Measurements from ENCODE around the gene RAMACL.

The RAMACL gene

DNA sequence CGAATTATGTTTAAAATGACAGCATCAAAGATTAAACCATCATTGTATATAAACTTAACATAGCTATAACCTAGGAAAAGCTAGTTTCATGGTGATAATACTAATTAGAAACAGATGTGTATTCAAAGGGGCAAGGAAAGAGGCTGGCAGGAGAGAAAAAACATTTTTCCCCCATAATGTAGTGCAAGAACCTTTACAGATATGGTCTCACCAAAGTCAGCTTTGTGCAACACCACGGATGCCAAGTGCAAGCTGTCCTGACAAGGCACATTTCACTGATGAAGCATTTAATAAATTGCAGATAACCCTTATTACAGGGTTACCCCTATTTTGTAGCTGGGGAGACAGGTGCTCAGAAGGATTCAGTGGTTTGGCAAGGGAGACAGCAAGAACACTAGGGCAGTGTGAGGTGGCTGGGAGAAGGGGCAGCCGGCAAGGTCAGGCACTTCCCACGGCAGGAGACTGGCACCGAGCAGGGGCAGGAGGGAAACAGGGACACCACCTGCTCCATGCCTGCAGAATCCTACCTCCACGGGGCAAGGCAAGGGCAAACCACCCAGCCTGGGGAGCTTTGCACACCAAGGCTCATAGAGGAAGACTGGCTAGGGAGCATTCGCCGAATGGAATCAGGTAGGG lies 34.1 kb upstream of the RAMACL start:
- Histone ChIP-seq H3K4me3 (no peak overlapping the region), H3K9me3 (no peaks in the 10 kb centered on the region), H3K27ac (peak overlapping the region; percentile 8 to 53), H3K36me3 (peaks cover 0 to 4% (median 0%) of the 10 kb centered on the region in 3 donors), H3K4me1 (peaks cover 0 to 51% (median 21%) of the 10 kb centered on the region in 4 donors), H3K27me3 (no peaks in the 10 kb centered on the region)
- intact Hi-C loops (cut with DNase I; ENCODE audit: low total_unique reads), result loop anchor here (2.0 kb wide), 1 partner anchor 378 kb away; the partner anchor contains the start of gene CEP43
- no peak for DNase-seq
- TF ChIP-seq, protein P1, sequence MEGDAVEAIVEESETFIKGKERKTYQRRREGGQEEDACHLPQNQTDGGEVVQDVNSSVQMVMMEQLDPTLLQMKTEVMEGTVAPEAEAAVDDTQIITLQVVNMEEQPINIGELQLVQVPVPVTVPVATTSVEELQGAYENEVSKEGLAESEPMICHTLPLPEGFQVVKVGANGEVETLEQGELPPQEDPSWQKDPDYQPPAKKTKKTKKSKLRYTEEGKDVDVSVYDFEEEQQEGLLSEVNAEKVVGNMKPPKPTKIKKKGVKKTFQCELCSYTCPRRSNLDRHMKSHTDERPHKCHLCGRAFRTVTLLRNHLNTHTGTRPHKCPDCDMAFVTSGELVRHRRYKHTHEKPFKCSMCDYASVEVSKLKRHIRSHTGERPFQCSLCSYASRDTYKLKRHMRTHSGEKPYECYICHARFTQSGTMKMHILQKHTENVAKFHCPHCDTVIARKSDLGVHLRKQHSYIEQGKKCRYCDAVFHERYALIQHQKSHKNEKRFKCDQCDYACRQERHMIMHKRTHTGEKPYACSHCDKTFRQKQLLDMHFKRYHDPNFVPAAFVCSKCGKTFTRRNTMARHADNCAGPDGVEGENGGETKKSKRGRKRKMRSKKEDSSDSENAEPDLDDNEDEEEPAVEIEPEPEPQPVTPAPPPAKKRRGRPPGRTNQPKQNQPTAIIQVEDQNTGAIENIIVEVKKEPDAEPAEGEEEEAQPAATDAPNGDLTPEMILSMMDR (IDR thresholded peaks at IDR 0.05), result no peak

DNA sequence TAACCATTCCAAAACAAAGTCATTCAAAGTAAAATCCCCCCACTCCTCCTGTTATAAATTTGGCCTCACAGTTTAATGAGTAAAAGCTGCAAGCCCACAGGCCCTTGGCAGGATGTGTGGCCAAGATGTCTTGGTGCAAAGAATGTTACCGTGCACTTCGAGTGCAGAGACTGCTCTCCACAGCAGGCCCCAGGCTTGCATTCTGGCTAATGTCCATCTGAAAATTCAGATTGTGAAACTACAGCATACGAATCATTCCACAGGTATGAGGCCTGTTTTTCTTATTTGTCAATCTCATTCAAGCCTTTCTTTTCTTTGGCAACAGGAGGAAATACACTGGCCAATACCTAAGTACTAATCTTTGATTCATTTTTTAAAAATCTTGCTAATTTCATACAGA lies 33.4 kb upstream of the RAMACL start:
- DNase-seq, result no peak
- Histone ChIP-seq H3K27me3 (no peaks in the 10 kb centered on the region), H3K27ac (peak overlapping the region; percentile 48 to 53), H3K4me1 (peaks cover 0 to 48% (median 21%) of the 10 kb centered on the region in 4 donors), H3K36me3 (peaks cover 0 to 4% (median 0%) of the 10 kb centered on the region in 3 donors), H3K9me3 (no peaks in the 10 kb centered on the region), H3K4me3 (no peak overlapping the region)
- intact Hi-C loops (cut with DNase I; ENCODE audit: low total_unique reads), result loop anchor here (2.0 kb wide), 1 partner anchor 379 kb away; the partner anchor contains the start of gene CEP43
- TF ChIP-seq, protein P1 (IDR thresholded peaks at IDR 0.05), result no peak

DNA sequence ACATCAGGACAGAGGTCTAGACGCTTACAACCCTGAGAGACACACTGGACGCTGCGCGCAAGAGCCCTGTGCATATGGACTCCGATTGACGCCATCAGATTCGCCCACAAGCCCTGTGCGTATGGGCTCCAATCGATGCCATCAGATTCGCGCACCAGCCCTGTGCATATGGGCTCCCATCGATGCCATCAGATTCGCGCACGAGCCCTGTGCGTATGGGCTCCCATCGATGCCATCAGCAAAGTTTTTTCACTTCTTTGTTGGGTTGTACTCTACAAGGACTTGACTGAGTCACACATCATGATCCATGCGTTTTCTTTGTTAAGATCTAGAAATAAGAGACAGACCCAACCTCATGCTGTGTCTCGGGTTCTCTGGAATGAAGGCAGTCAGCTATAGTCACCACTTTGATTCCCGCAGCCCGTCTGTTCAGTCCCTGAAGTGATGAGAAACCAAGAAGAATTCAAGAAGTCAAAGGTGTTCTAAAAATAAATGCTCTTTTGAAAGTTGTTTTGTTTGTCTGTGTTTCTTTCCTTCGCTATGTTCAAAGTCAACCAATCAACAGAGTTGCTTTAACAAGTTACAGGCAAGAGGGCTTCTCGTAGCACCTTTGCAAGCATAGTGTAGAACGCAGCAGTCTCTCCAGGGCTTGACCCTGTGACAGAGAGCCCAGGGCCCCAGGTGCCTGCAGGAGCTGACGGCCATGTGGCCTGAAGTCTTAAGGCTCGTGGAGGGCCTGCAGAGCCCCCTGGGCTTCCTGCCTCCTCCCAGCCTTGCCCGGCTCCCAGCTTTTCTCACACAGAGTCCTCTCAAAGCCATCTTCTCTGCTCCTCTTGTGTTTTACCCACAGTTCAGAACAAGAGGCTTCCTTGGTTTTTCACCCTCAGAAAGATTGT lies 32.6 kb upstream of the RAMACL start:
- TF ChIP-seq, protein P1 (IDR thresholded peaks at IDR 0.05), result no peak
- H3K4me1 ChIP-seq, result peaks cover 0 to 42% (median 21%) of the 10 kb centered on the region in 4 donors
- H3K27ac ChIP-seq, result peak overlapping the region; percentile 41 to 48
- no peak overlapping the region for H3K4me3 ChIP-seq
- intact Hi-C loops (cut with DNase I; ENCODE audit: low total_unique reads), result no loop called here
- H3K36me3 ChIP-seq, result peaks cover 0 to 4% (median 0%) of the 10 kb centered on the region in 3 donors
- no peaks in the 10 kb centered on the region for H3K9me3 ChIP-seq
- H3K27me3 ChIP-seq, result no peaks in the 10 kb centered on the region
- DNase-seq, result peak in 1 of 2 donors; percentile 56

DNA sequence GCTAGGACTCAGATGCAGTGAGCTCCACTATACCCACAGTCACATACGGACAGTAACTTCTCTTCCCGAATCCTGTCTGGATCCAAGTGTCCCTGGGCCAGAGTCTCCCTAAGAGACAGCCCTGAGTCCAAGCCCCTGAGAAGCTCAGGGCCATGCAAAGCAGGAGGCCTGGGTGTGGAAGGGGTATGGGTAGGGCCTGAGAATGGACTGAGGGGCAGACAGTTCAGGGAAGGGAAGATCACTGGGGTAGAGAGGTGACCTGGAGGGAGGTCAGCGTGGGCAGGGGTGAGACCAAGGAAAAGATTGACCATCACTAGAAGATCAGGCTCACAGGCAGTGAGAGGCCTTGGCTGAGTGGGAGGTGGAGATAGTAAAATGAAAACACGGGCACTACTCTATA lies 31.8 kb upstream of the RAMACL start:
- Histone ChIP-seq H3K4me1 (peaks cover 0 to 35% (median 21%) of the 10 kb centered on the region in 4 donors), H3K36me3 (peaks cover 0 to 4% (median 0%) of the 10 kb centered on the region in 3 donors), H3K4me3 (no peak overlapping the region), H3K9me3 (no peaks in the 10 kb centered on the region), H3K27ac (no peak overlapping the region), H3K27me3 (no peaks in the 10 kb centered on the region)
- TF ChIP-seq, protein P1 (IDR thresholded peaks at IDR 0.05), result no peak
- intact Hi-C loops (cut with DNase I; ENCODE audit: low total_unique reads), result no loop called here
- peak in 1 of 2 donors; percentile 29 for DNase-seq

DNA sequence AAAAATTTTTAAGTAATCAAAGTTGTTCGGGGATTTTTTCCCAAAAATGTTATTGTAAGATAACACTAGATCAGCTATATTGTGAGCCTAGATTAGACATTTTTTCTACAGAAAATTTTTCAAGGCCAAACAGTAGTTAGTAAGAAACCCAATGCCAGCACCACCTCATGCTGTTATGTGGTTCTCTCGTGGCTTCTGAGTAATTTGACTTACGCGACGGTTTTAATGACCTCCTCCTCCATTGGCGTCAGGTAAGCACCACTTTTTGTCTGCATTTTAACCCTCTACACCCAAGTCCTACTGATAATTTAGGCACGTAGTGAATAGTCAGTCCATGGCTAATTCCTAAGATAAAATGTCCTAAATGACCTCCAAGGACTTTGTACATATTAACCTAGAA lies 30.9 kb upstream of the RAMACL start:
- TF ChIP-seq, protein P1 (IDR thresholded peaks at IDR 0.05), result no peak
- Histone ChIP-seq H3K27ac (no peak overlapping the region), H3K9me3 (no peaks in the 10 kb centered on the region), H3K36me3 (peaks cover 0 to 4% (median 0%) of the 10 kb centered on the region in 3 donors), H3K4me1 (peaks cover 0 to 32% (median 21%) of the 10 kb centered on the region in 4 donors), H3K4me3 (no peak overlapping the region), H3K27me3 (no peaks in the 10 kb centered on the region)
- intact Hi-C loops (cut with DNase I; ENCODE audit: low total_unique reads), result no loop called here
- no peak for DNase-seq

Data from tibial artery (tissue), 4 donors.